Mucosa of descending colon (tissue), 3 donors: ENCODE data around the gene CADPS2. TPM values are rescaled to one million over a fixed set of nuclear protein-coding genes. Genes with fewer than 3 reads are reported as not detected.

Experiments
- ATAC-seq: fragments of 200-7000 bp; cut with Tn5 transposase; one replicate; pipeline ENCODE4 v1.9.1; 2020; ENCODE audit warnings: mild to moderate bottlenecking, moderate library complexity
- DNase-seq, 3 donors: peaks; one replicate each; pipeline ENCODE4 v3.0.0-alpha.2; 2020
- H3K36me3 ChIP-seq: fragments of 200-600 bp; one replicate; pipeline ENCODE4 v1.8.0; 2021; ENCODE audit warnings: low read depth, mild to moderate bottlenecking
- H3K4me1 ChIP-seq: fragments of 200-600 bp; one replicate; pipeline ENCODE4 v1.8.0; 2021; ENCODE audit warnings: low read depth, mild to moderate bottlenecking
- H3K4me3 ChIP-seq: fragments of 200-600 bp; one replicate; pipeline ENCODE4 v1.8.0; 2021; ENCODE audit warnings: mild to moderate bottlenecking
- H3K9me3 ChIP-seq: fragments of 200-600 bp; one replicate; pipeline ENCODE4 v1.8.0; 2021; ENCODE audit warnings: mild to moderate bottlenecking
- CTCF ChIP-seq: fragments of 200-600 bp; IDR thresholded peaks from one replicate; pipeline ENCODE4 v1.8.0; 2022; ENCODE audit warnings: antibody characterized with exemption, mild to moderate bottlenecking
- intact Hi-C, 2 donors: fragments of 100-400 bp; cut with DNase I in 1 of 2; cut with micrococcal nuclease in 1 of 2; formaldehyde crosslinking; loops; one replicate each; pipeline versions ENCODE4 v1.11.0 to v1.11.1; 2022; cut with DNase I, micrococcal nuclease
- total RNA-seq, 3 donors: library from RNA; stranded (reverse); fragmentation: NEBNext Ultra II Directional in 2 of 3; extraction: Animal tissue kit (Norgen Biotek cat#: 25700) in 2 of 3; gene quantifications; one replicate each; pipeline versions ENCODE4 v1.2.1 to v1.2.4, GENCODE V29; 2021 to 2023
- donor health status: DM: no; HTN: no; CAD: no; lungs with moderate emphysema.
- donor health status: DM: no; HTN: no; CAD: no.
- donor health status: DM: no; HTN: yes; CAD: no.

Gene CADPS2
- total RNA-seq, 3 donors from 2014 or later, result 11.3 to 12.7 (median 11.7) TPM

DNA sequence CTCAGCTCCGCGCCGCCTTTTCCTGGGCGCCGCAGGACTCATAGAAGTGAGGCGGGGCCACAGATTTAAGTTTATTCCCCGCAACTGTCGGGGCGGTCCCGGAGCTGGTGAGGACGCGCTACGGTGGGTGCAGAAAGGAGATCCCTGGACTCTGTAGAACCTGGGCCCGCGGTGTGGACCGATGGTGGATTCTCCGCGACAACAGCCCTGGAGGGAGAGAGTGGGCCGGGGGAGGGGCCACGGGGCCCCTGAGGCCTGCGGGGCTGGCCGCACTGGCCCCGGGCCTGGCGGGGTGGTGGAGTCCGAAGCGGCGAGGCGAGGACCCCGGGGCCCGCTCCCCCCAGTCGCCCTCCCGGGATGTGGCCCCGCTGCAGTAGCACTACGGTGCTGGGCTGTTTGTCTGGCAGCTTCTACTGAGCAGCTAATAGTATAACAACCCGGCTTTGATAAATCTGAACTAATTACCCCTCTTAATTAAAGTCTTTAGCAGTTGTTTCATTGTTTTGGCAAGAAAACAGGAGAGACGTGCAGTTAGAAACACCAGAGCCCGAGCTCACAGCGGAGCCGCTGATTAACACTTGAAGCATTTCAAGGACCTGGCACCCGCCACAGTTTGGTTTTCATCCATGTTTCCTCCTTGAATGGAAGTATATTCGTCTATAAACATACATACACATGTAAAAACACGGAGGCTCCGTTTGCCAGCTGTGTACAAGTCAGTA lies 585.9 kb downstream of the CADPS2 start:
- no peak for DNase-seq
- H3K9me3 ChIP-seq, result no peaks in the 10 kb centered on the region
- H3K36me3 ChIP-seq, result no peaks in the 10 kb centered on the region
- H3K4me3 ChIP-seq, result no peak overlapping the region
- ATAC-seq, result no peak
- intact Hi-C loops, result no loop called here
- no peak for TF ChIP-seq CTCF
- peaks cover 17% of the 10 kb centered on the region for H3K4me1 ChIP-seq

GRCh38 chr7:122299624-122300210 lies 586.5 kb downstream of the CADPS2 start:
- ATAC-seq (no peak), DNase-seq (no peak)
- H3K4me1 ChIP-seq, result peaks cover 13% of the 10 kb centered on the region
- H3K9me3 ChIP-seq, result no peaks in the 10 kb centered on the region
- intact Hi-C loops, result no loop called here
- H3K36me3 ChIP-seq, result no peaks in the 10 kb centered on the region
- no peak overlapping the region for H3K4me3 ChIP-seq
- TF ChIP-seq CTCF, result no peak

DNA sequence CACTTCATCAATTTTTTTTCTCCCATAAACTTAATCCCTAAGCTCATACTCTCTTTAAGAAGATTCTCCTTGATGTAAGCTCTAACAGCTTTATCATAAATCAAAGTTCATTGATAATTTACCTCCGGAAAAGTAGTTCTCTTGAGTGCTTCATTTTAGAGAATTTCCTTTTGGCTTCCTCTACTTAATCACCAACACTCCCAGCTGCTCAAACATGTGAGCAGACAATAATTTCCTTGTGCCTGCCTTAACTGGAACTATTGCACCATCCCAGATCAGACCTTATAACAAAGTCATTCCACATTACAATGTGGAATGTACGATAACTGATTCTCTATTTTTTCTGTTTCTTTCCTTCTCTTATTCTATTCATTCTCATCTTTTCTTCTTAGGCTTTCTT lies 587.6 kb downstream of the CADPS2 start:
- H3K4me3 ChIP-seq, result no peak overlapping the region
- H3K36me3 ChIP-seq, result no peaks in the 10 kb centered on the region
- DNase-seq, result no peak
- ATAC-seq, result no peak
- TF ChIP-seq CTCF, result no peak
- intact Hi-C loops, result no loop called here
- H3K9me3 ChIP-seq, result no peaks in the 10 kb centered on the region
- H3K4me1 ChIP-seq, result peaks cover 10% of the 10 kb centered on the region

DNA sequence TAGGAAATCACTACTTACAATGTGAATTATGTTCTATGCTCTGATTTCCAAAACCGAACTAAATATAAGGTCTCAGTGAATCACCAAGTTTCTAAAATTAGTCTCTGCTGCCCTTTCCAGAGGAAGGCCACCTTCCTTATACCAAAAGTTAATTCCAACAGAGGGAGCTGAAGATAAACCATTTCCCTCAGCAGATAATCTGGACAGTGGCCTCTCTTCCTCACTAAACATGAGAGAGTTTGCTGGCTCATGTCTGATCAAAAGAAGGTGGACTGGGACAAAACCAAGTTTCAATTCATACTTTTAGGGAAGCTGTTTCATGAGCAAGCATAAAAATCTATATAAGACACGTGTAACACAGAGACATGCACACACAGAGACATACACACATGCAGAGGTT lies 588.1 kb downstream of the CADPS2 start:
- no peak for TF ChIP-seq CTCF
- intact Hi-C loops, result no loop called here
- Histone ChIP-seq H3K4me1 (peaks cover 8% of the 10 kb centered on the region), H3K4me3 (no peak overlapping the region), H3K36me3 (no peaks in the 10 kb centered on the region), H3K9me3 (no peaks in the 10 kb centered on the region)
- ATAC-seq (no peak), DNase-seq (no peak)

DNA sequence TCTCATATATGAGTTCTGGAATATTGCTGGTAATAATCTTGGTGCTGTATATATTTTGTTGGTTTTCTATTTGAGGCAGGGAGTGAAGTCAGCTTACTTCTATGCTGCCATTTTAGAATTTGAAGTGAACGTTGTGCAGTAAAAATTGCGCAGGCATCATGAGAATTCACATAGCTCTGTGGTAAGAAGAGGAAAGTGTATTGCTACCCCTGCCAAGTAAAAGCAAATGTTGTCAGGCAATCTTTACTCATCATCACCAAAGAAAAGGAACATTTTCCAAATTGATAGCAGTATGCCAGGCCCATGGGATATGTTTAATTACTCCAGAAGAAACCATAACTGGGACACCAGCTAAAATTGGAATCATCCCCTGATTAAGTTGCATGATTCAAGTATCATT lies 595.1 kb downstream of the CADPS2 start:
- ATAC-seq, result no peak
- no peaks in the 10 kb centered on the region for H3K36me3 ChIP-seq
- no peak for DNase-seq
- no peaks in the 10 kb centered on the region for H3K9me3 ChIP-seq
- H3K4me1 ChIP-seq, result no peaks in the 10 kb centered on the region
- intact Hi-C loops, result no loop called here
- H3K4me3 ChIP-seq, result no peak overlapping the region
- TF ChIP-seq CTCF, result no peak
